AG04450 (cell line): ENCODE data around the gene PRLH. TPM values are rescaled to one million over a fixed set of nuclear protein-coding genes. Genes with fewer than 3 reads are reported as not detected.

ENCODE experiments used
- CTCF ChIA-PET: fragments of 300-600, 350-600 bp; formaldehyde crosslinking; extraction: SDS; loops from one replicate; lab custom pipeline; 2022; ENCODE audit warnings: antibody characterized with exemption, inconsistent platforms; lab: Charles Lee
- POLR2A ChIA-PET: fragments of 350-600 bp; formaldehyde crosslinking; extraction: SDS; loops from one replicate; lab custom pipeline; 2021; ENCODE audit warnings: antibody characterized with exemption, inconsistent platforms; lab: Yijun Ruan, JAX
- DNase-seq: peaks from one replicate; pipeline ENCODE4 v3.0.0-alpha.2; 2011; ENCODE audit warnings: low read depth, low spot score
- H3K27ac ChIP-seq: one replicate; pipeline ENCODE4 v1.5.1; 2012; ENCODE audit warnings: low read depth, low read length, control low read depth
- H3K27me3 ChIP-seq: one replicate; pipeline ENCODE4 v1.6.0; 2012; ENCODE audit warnings: low read length; ENCODE audit not compliant: control insufficient read depth, insufficient read depth
- H3K4me3 ChIP-seq: 2 replicates; pipeline ENCODE4 v1.5.1; 2011; ENCODE audit warnings: mild to moderate bottlenecking, low read depth, low read length, control low read depth
- H3K9me3 ChIP-seq: 2 replicates; pipeline ENCODE4 v1.5.1; 2012; ENCODE audit warnings: low read length; ENCODE audit not compliant: control insufficient read depth, insufficient read depth
- CTCF ChIP-seq: IDR thresholded peaks from 2 replicates; pipeline ENCODE4 v1.5.1; 2011; ENCODE audit warnings: low read depth, low read length, control low read depth, inconsistent platforms
- polyA plus RNA-seq: library from polyadenylated mRNA; depleted of rRNA; stranded (reverse); fragments of >200 nt; gene quantifications from 2 replicates; pipeline ENCODE4 v1.2.3, GENCODE V29; 2011

Gene PRLH
- polyA plus RNA-seq, 1 experiment: not detected

GRCh38 chr2:237602409-237602808 lies 36.0 kb downstream of the PRLH start:
- Histone ChIP-seq H3K4me3 (no peak overlapping the region), H3K27me3 (no peaks in the 10 kb centered on the region), H3K27ac (no peak overlapping the region), H3K9me3 (no peaks in the 10 kb centered on the region)
- no peak for DNase-seq
- ChIA-PET POLR2A (no interaction called here), CTCF (interaction anchor here (1.0 to 1.6 kb wide), 2 partner anchors 11 to 30 kb away, joined by 3 to 5 read pairs; no protein-coding TSS in a partner anchor)
- TF ChIP-seq CTCF: no peak

- Histone ChIP-seq H3K27me3 (no peaks in the 10 kb centered on the region), H3K4me3 (no peak overlapping the region), H3K27ac (no peak overlapping the region), H3K9me3 (no peaks in the 10 kb centered on the region)
- ChIA-PET CTCF (interaction anchor here (1.0 to 1.6 kb wide), 2 partner anchors 31 kb away, joined by 3 to 5 read pairs; no protein-coding TSS in a partner anchor), POLR2A (no interaction called here)
- no peak for TF ChIP-seq CTCF
- no peak for DNase-seq
Observed at GRCh38 chr2:237603049-237603717, 36.8 kb downstream of the PRLH start.

- ChIA-PET POLR2A (interaction anchor here (0.7 kb wide), 1 partner anchor 22 kb away, joined by 3 read pairs; no protein-coding TSS in a partner anchor), CTCF (interaction anchor here (0.7 to 1.0 kb wide), 4 partner anchors 31 to 141 kb away, joined by 3 read pairs; no protein-coding TSS in a partner anchor)
- peak overlapping the region; percentile 47 for H3K27ac ChIP-seq
- H3K4me3 ChIP-seq: no peak overlapping the region
- no peaks in the 10 kb centered on the region for H3K9me3 ChIP-seq
- H3K27me3 ChIP-seq: no peaks in the 10 kb centered on the region
- peak; percentile 15 for DNase-seq
- TF ChIP-seq CTCF: no peak
Observed at GRCh38 chr2:237603718-237604362, 37.5 kb downstream of the PRLH start.

GRCh38 chr2:237604391-237604790 lies 38.0 kb downstream of the PRLH start:
- ChIA-PET CTCF (interaction anchor here (0.7 to 1.0 kb wide), 4 partner anchors 32 to 141 kb away, joined by 3 read pairs; no protein-coding TSS in a partner anchor), POLR2A (interaction anchor here (0.7 kb wide), 1 partner anchor 23 kb away, joined by 3 read pairs; no protein-coding TSS in a partner anchor)
- peak overlapping the region; percentile 47 for H3K27ac ChIP-seq

More at GRCh38 chr2:237604391-237604790, 38.0 kb downstream of the PRLH start:
- Histone ChIP-seq H3K4me3 (no peak overlapping the region), H3K27me3 (no peaks in the 10 kb centered on the region), H3K9me3 (no peaks in the 10 kb centered on the region)
- TF ChIP-seq CTCF: no peak
- no peak for DNase-seq
